DMS79 (cell line): ENCODE measurements around the gene FGF21.

Experiments
- DNase-seq: peaks from one replicate; lab custom pipeline; 2025; lab: John Stamatoyannopoulos, UW

The FGF21 gene

GRCh38 chr19:48728911-48729664 is 26.2 kb upstream of the FGF21 start:
- no peak for DNase-seq

GRCh38 chr19:48731452-48731851 is 23.9 kb upstream of the FGF21 start:
- no peak for DNase-seq

- DNase-seq: no peak
These were observed 20.7 kb upstream of the FGF21 start for GRCh38 chr19:48734625-48735024.

- peak; percentile 32 for DNase-seq
These were observed 20.2 kb upstream of the FGF21 start for GRCh38 chr19:48735031-48735615.

GRCh38 chr19:48737360-48737998 is 17.8 kb upstream of the FGF21 start:
- DNase-seq: no peak

- peak; percentile 78 for DNase-seq
These were observed 16.5 kb upstream of the FGF21 start for GRCh38 chr19:48738557-48739403.

GRCh38 chr19:48739404-48740163 is 15.7 kb upstream of the FGF21 start:
- no peak for DNase-seq

- DNase-seq: no peak
These were observed 15.0 kb upstream of the FGF21 start, which contains the start of gene RASIP1 for GRCh38 chr19:48740164-48740972. RASIP1 (minus strand) TSS chr19:48740610; CDS start chr19:48740282, 328 bp downstream.

- DNase-seq: no peak
These were observed 14.0 kb upstream of the FGF21 start for GRCh38 chr19:48741129-48741999.

GRCh38 chr19:48742096-48742495 is 13.2 kb upstream of the FGF21 start:
- DNase-seq: no peak

- DNase-seq: no peak
These were observed 9.9 kb upstream of the FGF21 start for GRCh38 chr19:48745208-48745995.

- DNase-seq: no peak
These were observed 9.2 kb upstream of the FGF21 start for GRCh38 chr19:48746110-48746509.

- no peak for DNase-seq
These were observed 8.4 kb upstream of the FGF21 start, which contains the start of gene IZUMO1 for GRCh38 chr19:48746738-48747575. IZUMO1 (minus strand) TSS chr19:48746909; CDS start chr19:48745859, 1,050 bp downstream.

- DNase-seq: no peak
These were observed 5.6 kb upstream of the FGF21 start for GRCh38 chr19:48749571-48750198.

- DNase-seq: no peak
These were observed 5.0 kb upstream of the FGF21 start for GRCh38 chr19:48750351-48750750.

GRCh38 chr19:48750771-48751504 is 4.4 kb upstream of the FGF21 start:
- DNase-seq: no peak
